Activated T-cell treated with anti-CD3 and anti-CD28 coated beads, Interleukin-2, amount 50 U/mL, for 4 hours (primary cell): Measurements from ENCODE around the gene ANKRD61. TPM values are rescaled to one million over a fixed set of nuclear protein-coding genes. Genes with fewer than 3 reads are reported as not detected.
"Not testable (repeated sequence)": the region's sequence is repeated elsewhere in the genome, so short reads cannot be mapped to it uniquely, and the experiment has no call there.

ENCODE experiments used
- ATAC-seq, 2 donors: fragments of 200-7000 bp; cut with Tn5 transposase; one replicate each; pipeline ENCODE4 v1.10.0; 2021
- DNase-seq: peaks from one replicate; pipeline ENCODE4 v3.0.0-alpha.2; 2020
- H3K27me3 Mint-ChIP-seq: one replicate; pipeline ENCODE4 v1.8.0; 2021; ENCODE audit warnings: low read depth, mixed read lengths
- H3K36me3 Mint-ChIP-seq: one replicate; pipeline ENCODE4 v1.8.0; 2022; ENCODE audit warnings: mixed read lengths; ENCODE audit not compliant: insufficient read depth
- H3K4me1 Mint-ChIP-seq: one replicate; pipeline ENCODE4 v1.8.0; 2021; ENCODE audit warnings: low read depth, mixed read lengths
- H3K4me3 Mint-ChIP-seq: one replicate; pipeline ENCODE4 v1.8.0; 2021; ENCODE audit warnings: mild to moderate bottlenecking, moderate library complexity, mixed read lengths
- H3K9me3 Mint-ChIP-seq: one replicate; pipeline ENCODE4 v1.8.0; 2021; ENCODE audit warnings: mixed read lengths
- total RNA-seq, 3 donors: library from RNA; stranded (reverse); gene quantifications; one replicate each; pipeline ENCODE4 v1.2.1, GENCODE V29; 2021

ANKRD61 gene
- under 1 TPM; 0.16 to 0.35 (median 0.32) TPM for total RNA-seq

GRCh38 chr7:6030988-6031387, at the start of gene ANKRD61:
Gene ANKRD61, plus strand, starts transcription at chr7:6031376. Its CDS starts 0 bp downstream, at chr7:6031376.
- Mint-ChIP-seq H3K4me1 (peaks cover 28% of the 10 kb centered on the region), H3K9me3 (no peaks in the 10 kb centered on the region), H3K27me3 (no peaks in the 10 kb centered on the region), H3K4me3 (peak within 1 kb of the TSS; percentile 4), H3K36me3 (peaks cover 47% of the 10 kb centered on the region)
- ATAC-seq: no peak
- DNase-seq: no peak

GRCh38 chr7:5987061-5987460, 44.1 kb upstream of the ANKRD61 start:
- not testable (repeated sequence) for H3K9me3 Mint-ChIP-seq, H3K4me3 Mint-ChIP-seq, ATAC-seq, H3K27me3 Mint-ChIP-seq, DNase-seq, H3K4me1 Mint-ChIP-seq
- H3K36me3 Mint-ChIP-seq: peaks cover 26% of the 10 kb centered on the region

- peaks cover 20% of the 10 kb centered on the region for H3K36me3 Mint-ChIP-seq
- peak in 1 of 2 donors; percentile 28 for ATAC-seq
- no peak overlapping the region for H3K4me3 Mint-ChIP-seq
- H3K9me3 Mint-ChIP-seq: no peaks in the 10 kb centered on the region
- H3K4me1 Mint-ChIP-seq: no peaks in the 10 kb centered on the region
- DNase-seq: peak; percentile 42
- no peaks in the 10 kb centered on the region for H3K27me3 Mint-ChIP-seq
Measured at GRCh38 chr7:5997210-5997808, 33.9 kb upstream of the ANKRD61 start.

- Mint-ChIP-seq H3K4me1 (peaks cover 26% of the 10 kb centered on the region), H3K9me3 (no peaks in the 10 kb centered on the region), H3K36me3 (peaks cover 7% of the 10 kb centered on the region)
Measured at GRCh38 chr7:6007386-6007785, 23.8 kb upstream of the ANKRD61 start.

GRCh38 chr7:6007835-6008590, 23.2 kb upstream of the ANKRD61 start:
- Mint-ChIP-seq H3K4me1 (peaks cover 32% of the 10 kb centered on the region), H3K4me3 (peak overlapping the region; percentile 89)
- not testable (repeated sequence) for H3K36me3 Mint-ChIP-seq, H3K27me3 Mint-ChIP-seq, H3K9me3 Mint-ChIP-seq, DNase-seq, ATAC-seq

More at GRCh38 chr7:6007386-6007785, 23.8 kb upstream of the ANKRD61 start:
- DNase-seq (no peak), ATAC-seq (no peak)
- H3K4me3 Mint-ChIP-seq: peak overlapping the region; percentile 89
- H3K27me3 Mint-ChIP-seq: no peaks in the 10 kb centered on the region

GRCh38 chr7:6008668-6009611, 22.2 kb upstream of the ANKRD61 start, which contains the start of the genes AIMP2 and PMS2:
Gene AIMP2, plus strand, starts transcription at chr7:6009272. Its CDS starts 92 bp downstream, at chr7:6009364.
Gene PMS2, minus strand, starts transcription at chr7:6009049. Its CDS starts 30 bp downstream, at chr7:6009019.
- ATAC-seq (peak; percentile 91 to 93), DNase-seq (peak; percentile 95)
- Mint-ChIP-seq H3K4me3 (peak within 1 kb of the TSS; percentile 89), H3K4me1 (peaks cover 33% of the 10 kb centered on the region), H3K9me3 (no peaks in the 10 kb centered on the region), H3K27me3 (no peaks in the 10 kb centered on the region), H3K36me3 (peaks cover 10% of the 10 kb centered on the region)

GRCh38 chr7:6010370-6010769, 20.8 kb upstream of the ANKRD61 start:
- not testable (repeated sequence) for DNase-seq, H3K27me3 Mint-ChIP-seq, ATAC-seq, H3K9me3 Mint-ChIP-seq
- H3K36me3 Mint-ChIP-seq: peaks cover 10% of the 10 kb centered on the region
- H3K4me1 Mint-ChIP-seq: peaks cover 33% of the 10 kb centered on the region
- H3K4me3 Mint-ChIP-seq: peak overlapping the region; percentile 89

GRCh38 chr7:6011541-6011940, 19.6 kb upstream of the ANKRD61 start:
- ATAC-seq (no peak), DNase-seq (no peak)
- Mint-ChIP-seq H3K4me1 (peaks cover 31% of the 10 kb centered on the region), H3K4me3 (no peak overlapping the region), H3K36me3 (peaks cover 15% of the 10 kb centered on the region), H3K9me3 (no peaks in the 10 kb centered on the region), H3K27me3 (no peaks in the 10 kb centered on the region)

- DNase-seq (no peak), ATAC-seq (no peak)
- Mint-ChIP-seq H3K4me3 (no peak overlapping the region), H3K9me3 (no peaks in the 10 kb centered on the region), H3K36me3 (peaks cover 17% of the 10 kb centered on the region), H3K4me1 (peaks cover 24% of the 10 kb centered on the region), H3K27me3 (no peaks in the 10 kb centered on the region)
Measured at GRCh38 chr7:6012355-6013104, 18.6 kb upstream of the ANKRD61 start.

GRCh38 chr7:6015917-6016652, 15.1 kb upstream of the ANKRD61 start:
- Mint-ChIP-seq H3K9me3 (no peaks in the 10 kb centered on the region), H3K4me3 (no peak overlapping the region), H3K4me1 (peaks cover 13% of the 10 kb centered on the region), H3K36me3 (peaks cover 36% of the 10 kb centered on the region), H3K27me3 (no peaks in the 10 kb centered on the region)
- DNase-seq (no peak), ATAC-seq (no peak)

GRCh38 chr7:6016653-6016966, 14.6 kb upstream of the ANKRD61 start:
- Mint-ChIP-seq H3K36me3 (peaks cover 37% of the 10 kb centered on the region), H3K4me3 (no peak overlapping the region)
- no peak for ATAC-seq

GRCh38 chr7:6020371-6021286, 10.5 kb upstream of the ANKRD61 start:
- DNase-seq: no peak
- ATAC-seq: no peak
- peaks cover under 1% of the 10 kb centered on the region for H3K4me1 Mint-ChIP-seq
- H3K9me3 Mint-ChIP-seq: no peaks in the 10 kb centered on the region
- H3K4me3 Mint-ChIP-seq: no peak overlapping the region
- H3K27me3 Mint-ChIP-seq: no peaks in the 10 kb centered on the region
- peaks cover 53% of the 10 kb centered on the region for H3K36me3 Mint-ChIP-seq

More at GRCh38 chr7:6016653-6016966, 14.6 kb upstream of the ANKRD61 start:
- DNase-seq: no peak
- Mint-ChIP-seq H3K9me3 (no peaks in the 10 kb centered on the region), H3K27me3 (no peaks in the 10 kb centered on the region), H3K4me1 (peaks cover 9% of the 10 kb centered on the region)
